ENCODE data around the gene SLCO6A1. TPM values are rescaled to one million over a fixed set of nuclear protein-coding genes. Genes with fewer than 3 reads are reported as not detected.

SLCO6A1 gene
- polyA plus RNA-seq, 1 donor = not detected

GRCh38 chr5:102453716-102454115 is 45.1 kb downstream of the SLCO6A1 start:
- no peak for DNase-seq

DNA sequence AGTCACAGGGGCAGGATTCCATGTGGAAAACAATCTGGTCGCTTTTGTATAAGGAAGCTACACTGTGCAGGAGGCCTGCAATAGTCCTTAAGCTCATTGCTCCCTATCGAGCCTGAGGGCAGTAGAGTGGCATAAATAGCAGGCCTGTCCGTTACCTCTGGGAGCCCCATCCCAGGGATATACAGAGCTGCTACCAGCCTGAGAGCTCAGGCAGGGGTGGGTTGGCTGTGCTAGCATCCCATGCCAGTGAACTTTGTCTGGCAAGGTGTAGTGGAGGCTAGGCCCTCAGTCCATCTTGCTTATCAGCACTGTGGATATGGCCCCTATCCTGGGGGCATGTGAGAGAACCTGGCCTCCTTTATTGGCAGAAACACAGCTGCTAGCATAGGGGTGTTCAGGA is 47.7 kb downstream of the SLCO6A1 start:
- no peak for DNase-seq

- DNase-seq = no peak
These were observed 48.3 kb downstream of the SLCO6A1 start for GRCh38 chr5:102450313-102450990.

DNA sequence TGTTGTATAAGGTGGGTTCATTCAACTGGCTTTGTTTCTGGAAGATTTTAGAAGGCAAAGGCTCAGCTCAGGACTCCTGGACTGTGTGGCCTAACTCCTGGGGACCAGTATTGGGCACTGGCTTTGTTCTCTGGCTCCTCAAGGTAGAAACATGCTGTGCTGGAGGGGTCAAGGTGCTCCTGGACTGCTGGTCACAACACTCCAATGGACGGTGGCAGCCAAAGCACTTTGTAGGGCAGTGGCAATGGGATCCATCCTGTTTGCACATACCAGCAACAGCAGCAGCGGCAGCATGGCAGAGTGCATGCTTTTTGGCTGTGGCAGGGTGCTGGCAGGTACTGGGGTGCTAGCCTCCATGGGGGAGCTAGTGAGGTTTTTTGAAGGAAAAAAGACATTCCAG is 65.3 kb downstream of the SLCO6A1 start:
- DNase-seq = no peak

GRCh38 chr5:102421647-102422046 is 77.2 kb downstream of the SLCO6A1 start:
- no peak for DNase-seq

- DNase-seq = no peak
These were observed 80.3 kb downstream of the SLCO6A1 start for GRCh38 chr5:102418531-102418930.

DNA sequence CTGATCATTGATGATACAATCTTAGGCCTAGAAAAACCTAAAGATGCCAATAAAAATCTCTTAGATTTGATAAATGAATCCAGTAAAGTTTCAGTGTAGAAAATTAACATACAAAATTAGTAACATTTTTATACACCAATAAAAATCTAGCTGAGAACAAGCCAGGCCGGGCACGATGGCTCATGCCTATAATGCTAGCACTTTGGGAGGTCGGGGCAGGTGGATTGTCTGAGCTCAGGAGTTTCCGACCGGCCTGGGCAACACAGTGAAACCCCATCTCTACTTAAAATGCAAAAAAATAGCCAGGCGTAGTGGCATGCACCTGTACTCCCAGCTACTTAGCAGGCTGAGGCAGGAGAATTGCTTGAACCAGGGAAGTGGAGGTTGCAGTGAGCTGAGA is 84.4 kb downstream of the SLCO6A1 start:
- DNase-seq = no peak

DNA sequence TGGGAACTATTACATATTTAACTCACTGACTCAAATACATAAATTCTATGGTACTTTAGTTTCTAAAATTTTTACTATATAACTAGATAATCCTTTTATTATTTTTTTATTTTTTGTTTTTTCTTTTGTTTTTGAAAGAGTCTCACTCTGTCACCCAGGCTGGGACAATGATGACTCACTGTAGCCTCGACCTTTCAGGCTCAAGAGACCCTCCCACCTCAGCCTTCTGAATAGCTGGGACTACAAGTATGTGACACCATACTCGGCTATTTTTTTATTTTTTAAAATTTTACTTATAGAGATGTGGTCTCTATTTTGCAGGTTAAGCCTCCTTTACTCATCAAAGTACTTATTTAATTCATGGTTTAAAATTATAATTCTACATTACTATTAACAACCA is 110.6 kb downstream of the SLCO6A1 start:
- no peak for DNase-seq

DNA sequence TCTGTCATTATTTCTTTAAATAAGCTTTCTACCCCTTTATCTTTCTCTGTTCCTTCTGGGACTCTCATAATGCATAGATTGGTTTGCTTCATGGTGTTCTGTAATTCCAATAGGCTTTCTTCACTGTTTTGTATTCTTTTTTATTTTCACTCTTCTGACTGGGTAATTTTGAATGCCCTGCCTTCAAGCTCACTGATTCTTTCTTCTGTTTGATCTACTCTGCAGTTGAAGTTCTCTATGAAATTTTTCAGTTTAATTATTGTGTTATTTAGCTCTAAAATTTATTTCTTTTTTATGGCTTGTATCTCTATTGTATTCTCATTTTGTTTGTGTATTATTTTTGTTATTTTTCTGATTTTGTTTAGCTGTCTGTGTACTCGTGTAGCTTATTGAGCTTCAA is 113.4 kb downstream of the SLCO6A1 start:
- DNase-seq = no peak

DNA sequence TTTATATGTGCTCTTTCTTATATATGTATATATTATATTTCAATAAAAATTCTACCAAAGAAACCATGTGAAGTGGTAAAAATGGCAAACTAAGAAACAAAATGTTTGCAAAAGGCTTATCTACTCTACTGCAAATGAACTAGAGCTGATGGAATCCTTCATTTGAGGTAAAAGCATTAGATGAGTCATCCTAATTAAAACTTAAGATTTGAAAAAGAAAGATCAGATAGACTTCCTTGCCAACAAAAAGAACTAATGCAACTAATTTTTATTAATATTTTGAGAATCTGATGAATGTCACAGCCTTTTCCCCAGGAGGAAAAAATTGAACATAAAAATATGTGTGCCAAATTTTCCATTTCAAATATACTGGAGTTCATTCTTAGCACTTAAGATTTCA is 118.6 kb downstream of the SLCO6A1 start:
- DNase-seq = no peak

GRCh38 chr5:102375876-102376275 is 122.9 kb downstream of the SLCO6A1 start:
- no peak for DNase-seq

- DNase-seq = no peak
These were observed 123.5 kb downstream of the SLCO6A1 start for GRCh38 chr5:102375272-102375671.

GRCh38 chr5:102368392-102368791 is 130.4 kb downstream of the SLCO6A1 start:
- no peak for DNase-seq

GRCh38 chr5:102341681-102342288 is 157.0 kb downstream of the SLCO6A1 start:
- no peak for DNase-seq

DNA sequence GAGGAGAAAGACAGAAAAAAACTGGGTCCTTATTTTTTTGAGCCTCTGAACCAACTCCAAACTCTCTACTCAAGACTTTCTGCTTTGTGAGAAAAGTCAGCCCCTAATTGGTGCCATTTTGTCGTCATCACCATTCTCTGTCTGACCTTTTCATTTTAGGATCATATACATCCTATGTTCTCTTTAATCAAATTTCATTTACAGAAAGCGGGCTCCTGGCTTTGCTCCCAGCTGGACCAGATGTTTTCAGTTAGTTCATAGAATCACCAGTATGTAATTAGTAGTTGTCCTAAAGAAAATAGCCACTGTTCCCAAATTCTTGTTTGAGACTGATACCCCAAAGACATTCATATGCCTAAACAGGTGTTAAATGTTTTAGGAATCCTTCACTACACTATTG is 174.1 kb downstream of the SLCO6A1 start:
- DNase-seq = no peak

Other genes starting within 250 kb of the SLCO6A1 start
- 26.7 TPM for gene SLCO4C1, start 202.7 kb downstream of the SLCO6A1 start, polyA plus RNA-seq (ENCODE audit: insufficient read length)